MM.1S (cell line): ENCODE results near the gene RHBDL2.

Source experiments
- DNase-seq: peaks from one replicate; pipeline ENCODE4 v3.0.0-alpha.2; 2015
- H2AFZ ChIP-seq: fragments of 300-600 bp; sonication (generic); 2 replicates; pipeline ENCODE4 v1.6.0; 2016; ENCODE audit warnings: antibody characterized with exemption, low read length
- H3F3A ChIP-seq: fragments of 300-600 bp; sonication (generic); 2 replicates; pipeline ENCODE4 v1.6.1; 2016; ENCODE audit warnings: mild to moderate bottlenecking, antibody characterized with exemption, low read length, moderate library complexity, mixed read lengths; ENCODE audit not compliant: insufficient read depth
- H3K27ac ChIP-seq: fragments of 300-600 bp; sonication (generic); 2 replicates; pipeline ENCODE4 v1.5.1; 2016; ENCODE audit warnings: mild to moderate bottlenecking, low read length
- H3K27me3 ChIP-seq: fragments of 300-600 bp; sonication (generic); replicated peaks from 2 replicates; pipeline ENCODE4 v1.6.0; 2016; ENCODE audit warnings: low read length; ENCODE audit not compliant: insufficient read depth
- H3K36me3 ChIP-seq: fragments of 300-600 bp; sonication (generic); replicated peaks from 2 replicates; pipeline ENCODE4 v1.6.1; 2016; ENCODE audit warnings: mild to moderate bottlenecking, low read length, mixed read lengths; ENCODE audit not compliant: insufficient read depth
- H3K4me1 ChIP-seq: fragments of 300-600 bp; sonication (generic); 2 replicates; pipeline ENCODE4 v1.6.1; 2016; ENCODE audit warnings: low read length, mixed read lengths
- H3K4me2 ChIP-seq: fragments of 300-600 bp; sonication (generic); 2 replicates; pipeline ENCODE4 v1.6.0; 2016; ENCODE audit warnings: low read depth, low read length
- H3K4me3 ChIP-seq: fragments of 300-600 bp; sonication (generic); 2 replicates; pipeline ENCODE4 v1.5.1; 2016; ENCODE audit warnings: low read length, mixed read lengths
- H3K79me2 ChIP-seq: fragments of 300-600 bp; sonication (generic); 2 replicates; pipeline ENCODE4 v1.6.1; 2016; ENCODE audit warnings: mixed run types, low read length, mixed read lengths
- H3K9ac ChIP-seq: fragments of 300-600 bp; sonication (generic); 2 replicates; pipeline ENCODE4 v1.6.1; 2016; ENCODE audit warnings: low read length, mixed read lengths
- H3K9me2 ChIP-seq: fragments of 300-600 bp; sonication (generic); replicated peaks from 2 replicates; pipeline ENCODE4 v1.6.1; 2016; ENCODE audit warnings: mild to moderate bottlenecking, low read length, mixed read lengths; ENCODE audit not compliant: insufficient read depth
- H3K9me3 ChIP-seq: fragments of 300-600 bp; sonication (generic); replicated peaks from 2 replicates; pipeline ENCODE4 v1.6.1; 2016; ENCODE audit warnings: mild to moderate bottlenecking, low read length, mixed read lengths; ENCODE audit not compliant: insufficient read depth
- H4K20me1 ChIP-seq: fragments of 300-600 bp; sonication (generic); 2 replicates; pipeline ENCODE4 v1.6.1; 2016; ENCODE audit warnings: mild to moderate bottlenecking, low read length, moderate library complexity, mixed read lengths; ENCODE audit not compliant: insufficient read depth
- CTCF ChIP-seq: fragments of 300-600 bp; sonication (generic); IDR thresholded peaks from 2 replicates; pipeline ENCODE4 v1.5.1; 2016; ENCODE audit warnings: antibody characterized with exemption, low read length, mixed read lengths
- EZH2 ChIP-seq: fragments of 300-600 bp; sonication (generic); optimal IDR thresholded peaks from 2 replicates; pipeline ENCODE3; 2017; ENCODE audit warnings: low read depth, mild to moderate bottlenecking, antibody characterized with exemption, low read length, mixed read lengths
- EZH2phosphoT487 ChIP-seq: fragments of 300-600 bp; sonication (generic); IDR thresholded peaks from 2 replicates; pipeline ENCODE4 v1.6.1; 2018; ENCODE audit warnings: antibody characterized with exemption, low read length

The RHBDL2 gene

GRCh38 chr1:38891753-38892152 lies 49.9 kb downstream of the RHBDL2 start:
- no peaks in the 10 kb centered on the region for H3K36me3 ChIP-seq
- no peak for DNase-seq
- no peak overlapping the region for H3K4me3 ChIP-seq
- no peak overlapping the region for H2AFZ ChIP-seq
- no peak overlapping the region for H3K4me2 ChIP-seq
- TF ChIP-seq CTCF (no peak), EZH2phosphoT487 (no peak), EZH2 (no peak)
- no peak overlapping the region for H3K27ac ChIP-seq
- H3K4me1 ChIP-seq, result no peaks in the 10 kb centered on the region
- no peaks in the 10 kb centered on the region for H3F3A ChIP-seq
- no peak overlapping the region for H3K9ac ChIP-seq
- no peaks in the 10 kb centered on the region for H4K20me1 ChIP-seq
- H3K79me2 ChIP-seq, result no peaks in the 10 kb centered on the region
- H3K27me3 ChIP-seq, result no peaks in the 10 kb centered on the region
- no peaks in the 10 kb centered on the region for H3K9me2 ChIP-seq
- H3K9me3 ChIP-seq, result no peaks in the 10 kb centered on the region

GRCh38 chr1:38889589-38889988 lies 52.0 kb downstream of the RHBDL2 start:
- Histone ChIP-seq H3K9me3 (no peaks in the 10 kb centered on the region), H3K4me1 (no peaks in the 10 kb centered on the region), H3F3A (no peaks in the 10 kb centered on the region), H3K27ac (no peak overlapping the region), H3K9ac (no peak overlapping the region), H3K36me3 (no peaks in the 10 kb centered on the region), H3K79me2 (no peaks in the 10 kb centered on the region), H4K20me1 (no peaks in the 10 kb centered on the region), H3K4me2 (no peak overlapping the region), H2AFZ (no peak overlapping the region), H3K9me2 (no peaks in the 10 kb centered on the region), H3K27me3 (no peaks in the 10 kb centered on the region), H3K4me3 (no peak overlapping the region)
- TF ChIP-seq EZH2, result no peak
- no peak for TF ChIP-seq CTCF
- TF ChIP-seq EZH2phosphoT487, result no peak
- no peak for DNase-seq

- Histone ChIP-seq H3K79me2 (no peaks in the 10 kb centered on the region), H3K4me2 (no peak overlapping the region), H3K27ac (no peak overlapping the region), H3K4me3 (no peak overlapping the region), H3K36me3 (no peaks in the 10 kb centered on the region), H3K9ac (no peak overlapping the region), H3K27me3 (no peaks in the 10 kb centered on the region), H3K9me2 (no peaks in the 10 kb centered on the region), H4K20me1 (no peaks in the 10 kb centered on the region), H3K9me3 (no peaks in the 10 kb centered on the region), H2AFZ (no peak overlapping the region), H3K4me1 (no peaks in the 10 kb centered on the region), H3F3A (no peaks in the 10 kb centered on the region)
- DNase-seq, result no peak
- TF ChIP-seq EZH2phosphoT487 (no peak), EZH2 (no peak), CTCF (no peak)
Measured at GRCh38 chr1:38888423-38889333, 53.0 kb downstream of the RHBDL2 start.
